Measurements from ENCODE around the gene C1QTNF12.

The C1QTNF12 gene

GRCh38 chr1:1234180-1234808 is 12.2 kb downstream of the C1QTNF12 start:
- Mint-ChIP-seq H3K9me3 (no peaks in the 10 kb centered on the region), H3K4me3 (peak overlapping the region; percentile 68 to 86 (median 83)), H3K27ac (peak overlapping the region; percentile 39 to 84 (median 74)), H3K27me3 (ENCODE audit: low read depth) (peaks cover 4% of the 10 kb centered on the region), H3K4me1 (peaks cover 33% of the 10 kb centered on the region), H3K36me3 (ENCODE audit: low read depth) (peaks cover 15% of the 10 kb centered on the region)
- TF ChIP-seq CTCF (IDR thresholded peaks at IDR 0.05; ENCODE audit: unreplicated experiment in 3 of 3) = no peak

- TF ChIP-seq CTCF (IDR thresholded peaks at IDR 0.05; ENCODE audit: unreplicated experiment in 3 of 3) = no peak
- peak overlapping the region; percentile 39 to 84 (median 80) for H3K27ac Mint-ChIP-seq
Measured at GRCh38 chr1:1233567-1233892, 13.0 kb downstream of the C1QTNF12 start.

GRCh38 chr1:1232796-1233566 is 13.5 kb downstream of the C1QTNF12 start:
- TF ChIP-seq CTCF (IDR thresholded peaks at IDR 0.05; ENCODE audit: unreplicated experiment in 3 of 3) = no peak
- Mint-ChIP-seq H3K9me3 (no peaks in the 10 kb centered on the region), H3K36me3 (ENCODE audit: low read depth) (peaks cover 15% of the 10 kb centered on the region), H3K4me3 (peak overlapping the region; percentile 68 to 86 (median 83)), H3K4me1 (peaks cover 33% of the 10 kb centered on the region), H3K27ac (peak overlapping the region; percentile 39 to 84 (median 80)), H3K27me3 (ENCODE audit: low read depth) (peaks cover 4% of the 10 kb centered on the region)

More at GRCh38 chr1:1233567-1233892, 13.0 kb downstream of the C1QTNF12 start:
- Mint-ChIP-seq H3K4me1 (peaks cover 33% of the 10 kb centered on the region), H3K4me3 (peak overlapping the region; percentile 68 to 86 (median 83)), H3K36me3 (ENCODE audit: low read depth) (peaks cover 15% of the 10 kb centered on the region), H3K9me3 (no peaks in the 10 kb centered on the region), H3K27me3 (ENCODE audit: low read depth) (peaks cover 4% of the 10 kb centered on the region)

GRCh38 chr1:1232208-1232795 is 14.2 kb downstream of the C1QTNF12 start, which contains the start of gene B3GALT6:
Gene B3GALT6 (plus strand): TSS chr1:1232237. CDS start chr1:1232279, 42 bp downstream.
- Mint-ChIP-seq H3K27me3 (ENCODE audit: low read depth) (peaks cover 4% of the 10 kb centered on the region), H3K4me1 (peaks cover 33% of the 10 kb centered on the region), H3K27ac (peak within 1 kb of the TSS; percentile 84 to 98 (median 94)), H3K4me3 (peak within 1 kb of the TSS; percentile 89 to 96 (median 94)), H3K9me3 (no peaks in the 10 kb centered on the region), H3K36me3 (ENCODE audit: low read depth) (peaks cover 15% of the 10 kb centered on the region)
- no peak for TF ChIP-seq CTCF (IDR thresholded peaks at IDR 0.05; ENCODE audit: unreplicated experiment in 3 of 3)

- TF ChIP-seq CTCF (IDR thresholded peaks at IDR 0.05; ENCODE audit: unreplicated experiment in 3 of 3) = no peak
- H3K27ac Mint-ChIP-seq = peak within 1 kb of the TSS; percentile 84 to 98 (median 94)
- peaks cover 15% of the 10 kb centered on the region for H3K36me3 Mint-ChIP-seq (ENCODE audit: low read depth)
- H3K27me3 Mint-ChIP-seq (ENCODE audit: low read depth) = no peaks in the 10 kb centered on the region
- peak within 1 kb of the TSS; percentile 89 to 96 (median 94) for H3K4me3 Mint-ChIP-seq
- H3K4me1 Mint-ChIP-seq = peaks cover 33% of the 10 kb centered on the region
- H3K9me3 Mint-ChIP-seq = no peaks in the 10 kb centered on the region
Measured at GRCh38 chr1:1231400-1232207, 14.9 kb downstream of the C1QTNF12 start, which contains the start of gene SDF4. Gene SDF4 (minus strand): TSS chr1:1232001. CDS start chr1:1228772, 3,229 bp downstream.

Data from nephron (organoid).